Hair follicular keratinocyte (primary cell): Measurements from ENCODE around the gene FBXO27. TPM values are rescaled to one million over a fixed set of nuclear protein-coding genes. Genes with fewer than 3 reads are reported as not detected.

Experiments used
- total RNA-seq: library from RNA; depleted of rRNA; stranded (reverse); fragments of >200 nt; gene quantifications from 2 replicates; pipeline ENCODE4 v1.2.3, GENCODE V29; 2015

The FBXO27 gene, protein sequence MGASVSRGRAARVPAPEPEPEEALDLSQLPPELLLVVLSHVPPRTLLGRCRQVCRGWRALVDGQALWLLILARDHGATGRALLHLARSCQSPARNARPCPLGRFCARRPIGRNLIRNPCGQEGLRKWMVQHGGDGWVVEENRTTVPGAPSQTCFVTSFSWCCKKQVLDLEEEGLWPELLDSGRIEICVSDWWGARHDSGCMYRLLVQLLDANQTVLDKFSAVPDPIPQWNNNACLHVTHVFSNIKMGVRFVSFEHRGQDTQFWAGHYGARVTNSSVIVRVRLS
- total RNA-seq, result 11.3 and 16.8 TPM in 2 replicates

DNA sequence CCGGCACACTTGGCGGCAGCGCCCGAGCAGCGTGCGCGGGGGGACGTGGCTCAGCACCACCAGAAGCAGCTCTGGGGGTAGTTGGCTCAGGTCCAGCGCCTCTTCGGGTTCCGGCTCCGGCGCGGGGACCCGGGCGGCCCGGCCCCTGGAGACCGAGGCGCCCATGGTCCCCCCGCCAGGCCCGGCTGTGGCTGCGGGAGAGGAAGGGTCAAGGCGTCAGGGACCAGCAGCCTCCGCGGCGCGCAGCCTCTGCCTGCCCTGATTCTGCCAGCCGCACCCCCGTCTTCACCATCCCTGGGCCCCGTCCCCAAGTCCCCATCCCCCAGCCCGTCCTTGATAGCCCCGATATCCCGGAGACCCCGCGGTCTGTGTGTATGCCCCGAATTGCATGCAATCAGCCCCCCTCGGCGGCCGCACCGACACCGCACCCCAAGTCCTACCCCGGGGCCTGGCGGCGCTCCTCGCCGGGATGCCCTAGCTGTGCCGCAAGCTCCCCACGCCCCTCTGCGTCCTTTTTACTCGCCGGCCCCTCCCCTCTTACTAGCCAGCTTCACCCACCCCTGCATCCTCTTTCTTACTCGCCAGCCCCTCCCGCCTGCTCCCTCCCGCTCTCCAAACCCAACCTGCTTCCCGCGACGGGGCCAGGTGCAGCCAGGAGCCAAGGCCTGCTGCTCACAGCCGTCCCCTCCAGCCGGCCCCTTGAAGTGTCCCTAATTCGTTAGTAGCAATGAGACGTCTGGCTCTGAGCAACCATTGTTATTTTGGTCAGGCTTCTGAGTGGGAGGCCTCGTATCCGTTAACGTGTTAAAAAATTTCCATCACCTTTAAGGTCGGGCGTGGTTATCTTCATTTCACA is at the start of gene FBXO27:
Gene FBXO27, minus strand, starts transcription at position 487 of the 856 bp plus-strand sequence. Its CDS starts 322 bp downstream, at position 165.

DNA sequence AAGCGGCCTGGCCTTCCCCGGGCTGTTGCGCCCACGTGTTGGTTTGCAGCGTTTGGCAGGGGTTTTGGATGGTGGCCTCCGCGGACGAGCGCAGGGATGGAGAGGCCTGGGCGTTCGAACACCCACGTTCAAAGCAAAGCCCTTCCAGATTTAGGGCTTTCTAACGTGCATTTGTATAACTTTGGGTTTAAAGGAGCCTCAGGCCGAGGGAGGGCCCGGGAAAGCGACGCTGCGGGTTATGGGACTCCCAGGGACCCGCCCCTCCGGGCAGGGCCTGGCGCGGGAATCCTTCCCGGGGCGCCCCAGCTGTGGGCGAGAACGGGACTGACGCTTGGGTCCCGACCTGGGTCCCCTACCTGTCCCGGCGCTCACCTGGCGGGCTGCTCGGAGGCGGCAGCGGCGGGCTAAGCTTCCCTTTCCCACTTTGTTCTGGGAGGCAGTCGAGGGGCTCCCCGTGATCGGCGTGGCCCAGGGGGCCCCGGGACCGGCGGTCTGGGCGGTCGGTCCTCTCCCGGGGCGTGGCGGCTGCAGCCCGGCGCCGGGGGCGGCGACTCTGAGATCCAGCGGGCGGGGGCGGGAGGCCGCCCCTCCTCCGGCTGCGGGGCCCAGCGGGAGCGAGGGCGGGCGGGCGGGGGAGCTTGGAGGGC is 57.0 kb downstream of the FBXO27 start, which contains the start of gene FBXO17:
Gene FBXO17, minus strand, starts transcription at position 529 of the 647 bp plus-strand sequence. CDS start 25,423 bp downstream, outside the sequence.

Other genes starting within 250 kb of the FBXO27 start
- 235 and 1,076 TPM in 2 replicates for gene LGALS7B, start 243.3 kb downstream of the FBXO27 start, total RNA-seq
- gene LGALS4, start 219.6 kb downstream of the FBXO27 start, total RNA-seq, result not detected in 2 replicates
- 43.7 and 53.1 TPM in 2 replicates for gene ECH1, start 200.8 kb downstream of the FBXO27 start, total RNA-seq
- 176 and 276 TPM in 2 replicates for gene HNRNPL, start 182.6 kb downstream of the FBXO27 start, total RNA-seq
- gene RINL, start 154.3 kb downstream of the FBXO27 start, total RNA-seq, result 7.9 and 12.2 TPM in 2 replicates
- 48.7 and 64.2 TPM in 2 replicates for gene SIRT2, start 132.9 kb downstream of the FBXO27 start, total RNA-seq
- gene NFKBIB, start 132.6 kb downstream of the FBXO27 start, total RNA-seq, result 21.0 and 31.2 TPM in 2 replicates
- not detected in 2 replicates for gene CCER2, start 120.4 kb downstream of the FBXO27 start, total RNA-seq
- 30.1 and 45.1 TPM in 2 replicates for gene SARS2, start 101.8 kb downstream of the FBXO27 start, total RNA-seq
- 57.1 and 114 TPM in 2 replicates for gene MRPS12, start 101.6 kb downstream of the FBXO27 start, total RNA-seq
- gene FBXO17, start 56.8 kb downstream of the FBXO27 start, total RNA-seq, result 19.6 and 24.5 TPM in 2 replicates
- gene ACP7, start 51.8 kb upstream of the FBXO27 start, total RNA-seq, result 3.0 and 3.7 TPM in 2 replicates
- gene PAK4, start 93.2 kb upstream of the FBXO27 start, total RNA-seq, result 12.6 and 13.7 TPM in 2 replicates
- 0.72 and 1.3 TPM in 2 replicates for gene NCCRP1, start 164.4 kb upstream of the FBXO27 start, total RNA-seq
- not detected in 2 replicates for gene SYCN, start 171.7 kb upstream of the FBXO27 start, total RNA-seq
- not detected in 2 replicates for gene IFNL3, start 212.5 kb upstream of the FBXO27 start, total RNA-seq
- gene IFNL4, start 216.3 kb upstream of the FBXO27 start, total RNA-seq, result not detected in 2 replicates
- not detected in 2 replicates for gene IFNL2, start 235.8 kb upstream of the FBXO27 start, total RNA-seq